ENCODE results near the gene TRDMT1. TPM values are rescaled to one million over a fixed set of nuclear protein-coding genes. Genes with fewer than 3 reads are reported as not detected.

Gene TRDMT1
- total RNA-seq, 1 donor from 2014 or later, result 5.9 TPM

DNA sequence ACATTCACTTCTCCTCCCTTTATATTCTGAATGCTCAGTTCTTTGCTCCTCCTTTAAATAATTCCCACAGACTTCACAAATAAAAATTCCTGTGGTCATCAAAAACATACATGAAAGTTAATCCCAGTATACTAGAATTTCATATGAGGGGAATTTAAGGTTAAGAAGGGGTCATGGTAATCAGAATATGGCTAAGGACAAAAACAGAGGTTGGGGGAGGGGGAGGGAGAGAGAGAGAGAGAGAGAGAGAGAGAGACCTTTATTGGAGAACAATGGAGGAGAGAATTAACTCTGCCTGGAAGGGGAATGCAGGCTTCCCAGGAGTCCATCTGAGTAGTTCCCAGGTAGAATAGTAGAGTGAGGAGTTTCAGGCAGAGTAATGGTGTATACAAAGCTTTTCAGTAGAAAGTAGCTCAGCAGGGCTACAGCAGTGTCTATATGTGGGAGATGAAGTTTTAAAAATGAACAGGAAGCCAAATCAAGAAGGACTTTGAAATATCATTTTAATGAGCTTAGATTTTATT is 66.7 kb downstream of the TRDMT1 start:
- H3K27ac ChIP-seq (ENCODE audit: low read depth, low read length), result no peak overlapping the region
- H3K27me3 Mint-ChIP-seq (ENCODE audit: low read depth, unreplicated experiment), result no peaks in the 10 kb centered on the region
- H3K79me2 ChIP-seq (ENCODE audit: insufficient read depth, low read length), result no peaks in the 10 kb centered on the region
- H3K9me3 ChIP-seq (ENCODE audit: insufficient read depth, low read depth, low read length), result no peaks in the 10 kb centered on the region
- H3K4me2 ChIP-seq (ENCODE audit: low read length), result no peak overlapping the region
- DNase-seq (ENCODE audit: low read depth) (no peak), FAIRE-seq (no peak)
- no peaks in the 10 kb centered on the region for H3K4me1 ChIP-seq (ENCODE audit: insufficient read depth, low read length)
- H3K9me3 Mint-ChIP-seq (ENCODE audit: unreplicated experiment), result no peaks in the 10 kb centered on the region
- no peak overlapping the region for H2AFZ ChIP-seq (ENCODE audit: low read depth, low read length)
- H3K36me3 ChIP-seq (ENCODE audit: insufficient read depth, low read length), result no peaks in the 10 kb centered on the region
- no peak overlapping the region for H3K9ac ChIP-seq (ENCODE audit: low read length)
- H3K36me3 Mint-ChIP-seq (ENCODE audit: low read depth, unreplicated experiment), result no peaks in the 10 kb centered on the region
- TF ChIP-seq CTCF (IDR thresholded peaks at IDR 0.05; ENCODE audit: insufficient read depth, low read depth, low read length), result no peak
- TF ChIP-seq EZH2 (IDR thresholded peaks at IDR 0.05; ENCODE audit: insufficient read depth, low read length), result no peak
- no peak overlapping the region for H3K27ac Mint-ChIP-seq (ENCODE audit: unreplicated experiment)
- H3K4me3 Mint-ChIP-seq (ENCODE audit: unreplicated experiment), result no peak overlapping the region
- H3K27me3 ChIP-seq (ENCODE audit: insufficient read depth, low read length), result no peaks in the 10 kb centered on the region
- no peaks in the 10 kb centered on the region for H4K20me1 ChIP-seq (ENCODE audit: insufficient read depth, low read length)
- H3K4me1 Mint-ChIP-seq (ENCODE audit: low read depth, unreplicated experiment), result no peaks in the 10 kb centered on the region
- H3K4me3 ChIP-seq (ENCODE audit: insufficient read depth, low read depth, low read length), result no peak overlapping the region

- Mint-ChIP-seq H3K4me1 (ENCODE audit: low read depth, unreplicated experiment) (no peaks in the 10 kb centered on the region), H3K4me3 (ENCODE audit: unreplicated experiment) (no peak overlapping the region), H3K9me3 (ENCODE audit: unreplicated experiment) (no peaks in the 10 kb centered on the region), H3K36me3 (ENCODE audit: low read depth, unreplicated experiment) (no peaks in the 10 kb centered on the region), H3K27ac (ENCODE audit: unreplicated experiment) (no peak overlapping the region), H3K27me3 (ENCODE audit: low read depth, unreplicated experiment) (no peaks in the 10 kb centered on the region)
- TF ChIP-seq EZH2 (IDR thresholded peaks at IDR 0.05; ENCODE audit: insufficient read depth, low read length), result no peak
- TF ChIP-seq CTCF (IDR thresholded peaks at IDR 0.05; ENCODE audit: insufficient read depth, low read depth, low read length), result no peak
- no peak for DNase-seq (ENCODE audit: low read depth)
- H3K4me2 ChIP-seq (ENCODE audit: low read length), result no peak overlapping the region
- no peak overlapping the region for H3K4me3 ChIP-seq (ENCODE audit: insufficient read depth, low read depth, low read length)
- H3K9me3 ChIP-seq (ENCODE audit: insufficient read depth, low read depth, low read length), result no peaks in the 10 kb centered on the region
- no peaks in the 10 kb centered on the region for H3K79me2 ChIP-seq (ENCODE audit: insufficient read depth, low read length)
- no peaks in the 10 kb centered on the region for H3K27me3 ChIP-seq (ENCODE audit: insufficient read depth, low read length)
- H2AFZ ChIP-seq (ENCODE audit: low read depth, low read length), result no peak overlapping the region
- H3K36me3 ChIP-seq (ENCODE audit: insufficient read depth, low read length), result no peaks in the 10 kb centered on the region
- no peak overlapping the region for H3K9ac ChIP-seq (ENCODE audit: low read length)
- no peak overlapping the region for H3K27ac ChIP-seq (ENCODE audit: low read depth, low read length)
- no peak for FAIRE-seq
- H3K4me1 ChIP-seq (ENCODE audit: insufficient read depth, low read length), result no peaks in the 10 kb centered on the region
- no peaks in the 10 kb centered on the region for H4K20me1 ChIP-seq (ENCODE audit: insufficient read depth, low read length)
These were observed 67.2 kb downstream of the TRDMT1 start for GRCh38 chr10:17134282-17134681.

DNA sequence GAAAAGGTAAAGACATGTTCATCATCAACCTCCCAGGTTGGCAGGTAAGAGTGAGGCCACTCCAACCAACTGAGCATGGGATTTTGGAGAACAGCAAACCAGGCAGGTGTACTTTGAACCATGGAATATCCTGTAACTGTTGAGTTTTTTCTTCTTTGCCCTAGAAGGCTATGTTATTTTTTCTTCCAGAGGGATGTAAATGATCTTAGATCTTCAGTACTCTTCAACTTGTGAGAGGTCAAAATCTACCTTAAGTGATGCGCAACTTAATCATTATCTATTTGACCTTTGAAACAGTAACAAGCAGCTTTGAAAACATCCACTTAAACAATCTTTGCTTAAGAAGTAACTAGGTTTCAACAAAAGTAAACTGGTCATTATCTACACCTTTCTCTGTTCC is 71.7 kb downstream of the TRDMT1 start, which contains the start of gene CUBN:
Gene CUBN, minus strand, starts transcription at position 71 of the 400 bp plus-strand sequence. Its CDS starts 46 bp downstream, at position 25.
- no peak within 1 kb of the TSS for H3K27ac Mint-ChIP-seq (ENCODE audit: unreplicated experiment)
- H3K36me3 ChIP-seq (ENCODE audit: insufficient read depth, low read length), result no peaks in the 10 kb centered on the region
- no peaks in the 10 kb centered on the region for H3K36me3 Mint-ChIP-seq (ENCODE audit: low read depth, unreplicated experiment)

More for the DNA sequence above, 71.7 kb downstream of the TRDMT1 start, which contains the start of gene CUBN:
- no peak within 1 kb of the TSS for H3K27ac ChIP-seq (ENCODE audit: low read depth, low read length)
- H2AFZ ChIP-seq (ENCODE audit: low read depth, low read length), result no peak within 1 kb of the TSS
- H3K4me1 Mint-ChIP-seq (ENCODE audit: low read depth, unreplicated experiment), result peaks cover 5% of the 10 kb centered on the region
- no peak within 1 kb of the TSS for H3K4me3 ChIP-seq (ENCODE audit: insufficient read depth, low read depth, low read length)
- no peaks in the 10 kb centered on the region for H3K4me1 ChIP-seq (ENCODE audit: insufficient read depth, low read length)
- H3K79me2 ChIP-seq (ENCODE audit: insufficient read depth, low read length), result no peaks in the 10 kb centered on the region
- no peak within 1 kb of the TSS for H3K4me2 ChIP-seq (ENCODE audit: low read length)
- H3K9me3 ChIP-seq (ENCODE audit: insufficient read depth, low read depth, low read length), result no peaks in the 10 kb centered on the region
- no peak for TF ChIP-seq EZH2 (IDR thresholded peaks at IDR 0.05; ENCODE audit: insufficient read depth, low read length)
- no peak for TF ChIP-seq CTCF (IDR thresholded peaks at IDR 0.05; ENCODE audit: insufficient read depth, low read depth, low read length)
- no peaks in the 10 kb centered on the region for H3K9me3 Mint-ChIP-seq (ENCODE audit: unreplicated experiment)
- FAIRE-seq, result peak; percentile 37
- no peak within 1 kb of the TSS for H3K4me3 Mint-ChIP-seq (ENCODE audit: unreplicated experiment)
- H3K27me3 ChIP-seq (ENCODE audit: insufficient read depth, low read length), result no peaks in the 10 kb centered on the region
- no peaks in the 10 kb centered on the region for H4K20me1 ChIP-seq (ENCODE audit: insufficient read depth, low read length)
- DNase-seq (ENCODE audit: low read depth), result no peak
- no peak within 1 kb of the TSS for H3K9ac ChIP-seq (ENCODE audit: low read length)
- H3K27me3 Mint-ChIP-seq (ENCODE audit: low read depth, unreplicated experiment), result no peaks in the 10 kb centered on the region
